Epithelial cell of prostate (primary cell): Measurements from ENCODE around the gene SNAPC5.
A peak's percentile ranks its signal among the peaks of the same experiment; 100 is the strongest.
"Not testable (repeated sequence)": the region's sequence is repeated elsewhere in the genome, so short reads cannot be mapped to it uniquely, and the experiment has no call there.

ENCODE experiments used
- DNase-seq: peaks from one replicate; pipeline ENCODE4 v3.0.0-alpha.2; 2011; ENCODE audit warnings: low read depth, low spot score
- H3K27ac ChIP-seq: fragments of 450-650 bp; 2 replicates; pipeline ENCODE4 v1.5.1; 2017; ENCODE audit warnings: mild to moderate bottlenecking

Gene SNAPC5

DNA sequence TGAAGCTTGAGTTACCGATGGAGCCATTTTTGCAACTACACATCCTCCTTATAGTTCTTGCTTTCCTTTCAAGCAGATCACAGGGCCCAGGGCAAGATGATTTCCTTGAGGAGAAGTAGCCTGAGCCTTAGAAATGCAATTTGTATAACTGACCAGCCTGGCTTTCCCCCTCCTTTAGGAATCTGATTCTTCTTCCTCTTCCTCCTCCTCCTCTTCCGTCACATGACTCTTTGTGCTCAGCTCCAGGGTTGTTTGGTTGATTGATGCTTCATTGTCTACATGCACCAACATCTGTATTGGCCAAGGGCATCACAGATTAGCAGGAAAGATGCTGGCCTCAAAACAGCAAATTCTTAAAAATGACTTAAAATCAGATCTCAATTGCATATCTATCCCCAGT, 3.3 kb downstream of the SNAPC5 start:
- no peak for DNase-seq
- H3K27ac ChIP-seq: no peak overlapping the region

DNA sequence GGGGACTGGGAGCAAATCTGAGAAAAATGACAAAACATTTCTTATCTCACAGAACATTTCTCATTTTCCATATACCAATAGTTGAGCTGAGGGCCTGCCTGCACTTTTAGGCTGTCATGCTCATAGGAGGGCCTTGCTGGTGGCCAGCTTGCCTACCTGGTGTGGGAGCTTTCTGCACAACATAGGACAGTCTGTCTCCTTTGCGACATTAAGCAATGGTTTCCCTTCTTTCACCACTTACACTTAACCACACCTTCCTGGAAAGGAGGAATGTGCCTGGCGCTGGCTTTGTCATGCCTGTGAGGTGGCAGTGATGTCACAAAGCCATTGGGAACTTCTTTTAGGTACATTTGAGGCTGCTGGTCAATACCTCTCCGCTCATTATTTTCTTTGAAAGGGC, 5.7 kb downstream of the SNAPC5 start:
- DNase-seq: no peak
- no peak overlapping the region for H3K27ac ChIP-seq

DNA sequence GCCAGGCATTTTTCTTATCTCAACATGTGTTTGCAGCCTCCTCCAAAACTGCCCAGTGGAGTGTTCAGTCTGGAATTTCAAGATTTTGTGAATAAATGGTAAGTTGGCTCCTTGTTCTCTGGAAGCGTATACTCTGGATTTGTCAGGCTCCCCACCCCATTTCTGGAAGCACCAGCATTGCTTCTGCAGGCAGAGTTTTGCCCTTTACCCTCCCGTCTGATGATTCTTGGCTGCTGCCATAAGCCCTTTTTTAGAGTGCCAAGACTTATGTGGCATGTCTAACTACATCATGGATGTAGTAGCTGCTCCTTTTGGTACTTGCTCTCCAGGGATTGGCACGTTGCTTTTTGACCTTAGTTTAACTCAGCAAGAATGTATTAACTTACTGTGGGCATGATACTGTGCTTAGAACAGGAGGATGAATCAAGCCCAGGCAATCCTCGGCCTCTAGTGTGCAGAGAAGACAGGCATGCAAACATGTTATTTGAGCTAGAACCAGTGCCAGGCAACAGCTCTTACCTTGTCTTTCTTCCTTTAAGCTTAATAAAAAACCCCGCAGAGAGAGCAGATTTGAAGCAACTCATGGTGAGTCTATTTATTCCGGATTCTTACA, 8.3 kb downstream of the SNAPC5 start:
- no peak overlapping the region for H3K27ac ChIP-seq
- no peak for DNase-seq

GRCh38 chr15:66488525-66488924, 9.0 kb downstream of the SNAPC5 start:
- H3K27ac ChIP-seq: no peak overlapping the region
- DNase-seq: no peak

GRCh38 chr15:66486887-66487286, 10.7 kb downstream of the SNAPC5 start:
- DNase-seq: no peak
- no peak overlapping the region for H3K27ac ChIP-seq

GRCh38 chr15:66484539-66485112, 12.9 kb downstream of the SNAPC5 start:
- DNase-seq: no peak
- no peak overlapping the region for H3K27ac ChIP-seq

- H3K27ac ChIP-seq: peak overlapping the region; percentile 33
- no peak for DNase-seq
Observed at GRCh38 chr15:66483131-66483566, 14.4 kb downstream of the SNAPC5 start.

- H3K27ac ChIP-seq: peak overlapping the region; percentile 33
- no peak for DNase-seq
Observed at GRCh38 chr15:66482539-66482938, 15.0 kb downstream of the SNAPC5 start.

DNA sequence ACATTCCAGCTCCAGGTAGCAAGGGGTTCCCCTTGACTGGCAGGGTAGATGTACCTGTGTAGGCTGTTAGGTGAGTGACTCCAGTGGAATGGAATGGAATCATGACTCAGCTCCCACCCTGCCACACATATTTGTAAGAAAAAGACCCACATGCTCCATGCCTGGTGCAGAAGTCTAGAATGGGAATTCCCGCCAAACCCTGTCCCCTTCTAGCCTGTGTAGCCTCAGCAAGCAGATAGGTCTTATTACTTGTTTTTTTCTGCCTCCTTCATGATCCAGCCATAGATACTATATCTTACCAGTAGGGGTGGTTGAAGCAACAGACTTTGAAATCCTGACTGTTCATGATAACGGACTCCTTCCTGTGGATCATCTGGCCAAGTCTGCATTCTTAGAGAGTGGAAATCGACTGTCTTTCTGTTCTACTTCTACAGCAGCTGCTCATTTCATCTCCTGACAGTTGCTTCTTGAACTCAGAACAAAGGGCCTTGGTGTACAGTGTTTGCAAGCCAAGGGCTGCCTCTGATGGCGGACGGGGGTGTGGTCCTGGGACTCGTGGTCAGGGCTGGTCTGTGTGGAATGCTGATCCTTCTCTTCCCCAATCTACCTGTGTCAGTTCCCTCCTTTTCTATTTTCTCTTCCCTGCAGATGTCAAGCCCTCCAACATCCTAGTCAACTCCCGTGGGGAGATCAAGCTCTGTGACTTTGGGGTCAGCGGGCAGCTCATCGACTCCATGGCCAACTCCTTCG, 16.3 kb downstream of the SNAPC5 start:
- peak overlapping the region; percentile 44 for H3K27ac ChIP-seq
- DNase-seq: no peak

- H3K27ac ChIP-seq: peak overlapping the region; percentile 44
Observed at GRCh38 chr15:66480267-66480666, 17.3 kb downstream of the SNAPC5 start.

DNA sequence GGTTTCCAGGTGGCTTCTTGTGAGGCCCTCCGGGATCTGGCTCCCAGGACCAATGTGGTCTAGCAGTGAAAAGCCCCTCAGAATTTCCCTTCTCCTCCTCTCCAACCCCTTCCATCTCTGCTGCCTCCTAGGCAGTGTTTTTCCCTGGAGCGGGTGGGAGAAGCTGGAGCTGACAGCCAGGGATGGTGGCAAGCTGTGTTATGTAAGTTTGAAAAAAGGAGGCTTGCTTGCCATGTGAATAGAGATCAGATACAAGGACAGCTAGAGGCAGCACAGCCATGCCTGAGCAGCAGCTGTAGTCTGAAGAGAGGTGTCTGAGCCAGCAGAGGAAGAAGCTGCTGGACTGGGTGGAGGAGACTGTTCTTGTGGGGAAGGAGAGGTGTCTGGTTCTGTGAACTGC, 20.6 kb downstream of the SNAPC5 start:
- no peak for DNase-seq
- H3K27ac ChIP-seq: no peak overlapping the region

More at GRCh38 chr15:66480267-66480666, 17.3 kb downstream of the SNAPC5 start:
- DNase-seq: no peak

DNA sequence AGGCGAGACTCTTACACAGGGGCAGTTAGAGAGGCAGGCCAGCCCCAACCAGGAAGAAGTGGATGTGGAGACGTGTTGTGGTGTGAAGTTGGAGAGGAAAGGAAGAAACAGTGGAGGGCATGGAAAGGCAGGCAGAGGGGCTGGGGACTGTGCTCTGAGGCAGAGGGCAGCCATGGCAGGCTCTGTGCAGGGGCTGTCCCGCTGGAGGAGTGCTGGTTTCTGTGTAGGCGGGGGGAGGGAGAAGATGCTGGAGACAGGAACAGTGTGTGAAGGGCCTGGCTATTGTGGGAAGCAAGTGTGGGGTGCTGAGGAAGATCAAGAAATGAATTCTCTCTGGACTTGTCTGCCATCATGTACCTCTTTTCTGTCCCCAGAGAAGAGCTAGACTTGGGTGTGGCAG, 21.0 kb downstream of the SNAPC5 start:
- no peak for DNase-seq
- no peak overlapping the region for H3K27ac ChIP-seq

- H3K27ac ChIP-seq: no peak overlapping the region
- DNase-seq: no peak
Observed at GRCh38 chr15:66474963-66475362, 22.6 kb downstream of the SNAPC5 start.

DNA sequence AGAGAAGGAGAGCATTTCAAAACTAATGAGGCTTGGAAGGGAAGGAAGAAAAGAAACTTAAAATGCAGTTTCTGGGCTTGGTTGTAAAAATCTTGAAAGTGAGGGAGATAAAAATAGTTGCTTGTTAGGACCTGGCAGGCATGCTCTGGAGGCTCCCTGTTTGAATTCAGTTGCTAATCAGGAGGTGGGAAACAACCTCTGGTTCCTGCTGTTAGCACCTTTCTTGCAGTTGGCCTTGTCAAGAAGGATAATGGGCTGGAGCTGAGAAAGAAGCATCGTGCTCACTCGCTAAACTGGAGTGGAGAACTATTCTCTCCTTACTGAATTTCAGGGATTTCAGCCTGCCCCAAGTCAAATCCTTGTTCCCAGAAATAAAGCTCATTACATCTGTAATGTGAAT, 23.4 kb downstream of the SNAPC5 start:
- DNase-seq: no peak
- no peak overlapping the region for H3K27ac ChIP-seq

DNA sequence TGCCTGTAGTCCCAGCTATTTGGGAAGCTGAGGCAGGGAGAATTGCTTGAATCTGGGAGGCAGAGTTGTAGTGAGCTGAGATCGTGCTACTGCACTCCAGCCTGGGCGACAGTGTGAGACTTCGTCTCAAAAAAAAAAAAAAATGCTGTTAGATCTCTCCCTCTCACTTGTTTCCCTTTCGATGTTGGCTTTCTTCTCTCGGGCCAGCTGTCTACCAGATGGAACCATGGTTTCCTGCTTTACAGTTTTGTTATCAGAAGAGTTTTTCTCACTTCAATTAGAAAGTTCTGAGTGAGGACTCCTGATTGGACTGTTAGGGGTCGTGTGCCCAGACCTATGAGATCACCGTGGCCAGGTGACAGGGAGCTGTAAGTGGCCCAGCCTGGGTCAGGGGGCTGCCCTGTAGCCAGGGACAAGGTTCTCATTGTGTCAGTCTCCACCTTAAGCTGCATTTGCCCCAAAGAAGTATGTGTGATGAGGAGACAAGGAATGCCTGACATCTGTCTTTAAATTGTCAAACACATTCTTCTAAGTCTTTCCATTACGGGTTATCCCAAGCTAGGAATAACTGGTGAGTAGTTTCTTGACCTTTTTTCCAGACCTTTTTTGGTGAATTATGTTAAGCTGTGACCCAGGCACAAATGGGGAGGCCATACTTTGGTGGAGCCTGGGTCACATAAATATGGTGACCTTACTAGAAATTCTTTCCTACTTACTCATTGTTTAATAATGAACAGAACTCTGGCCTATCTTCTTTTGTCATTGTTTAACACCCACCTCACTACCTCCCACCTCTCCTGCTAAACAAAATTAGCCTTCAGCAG, 25.2 kb downstream of the SNAPC5 start:
- no peak overlapping the region for H3K27ac ChIP-seq

DNA sequence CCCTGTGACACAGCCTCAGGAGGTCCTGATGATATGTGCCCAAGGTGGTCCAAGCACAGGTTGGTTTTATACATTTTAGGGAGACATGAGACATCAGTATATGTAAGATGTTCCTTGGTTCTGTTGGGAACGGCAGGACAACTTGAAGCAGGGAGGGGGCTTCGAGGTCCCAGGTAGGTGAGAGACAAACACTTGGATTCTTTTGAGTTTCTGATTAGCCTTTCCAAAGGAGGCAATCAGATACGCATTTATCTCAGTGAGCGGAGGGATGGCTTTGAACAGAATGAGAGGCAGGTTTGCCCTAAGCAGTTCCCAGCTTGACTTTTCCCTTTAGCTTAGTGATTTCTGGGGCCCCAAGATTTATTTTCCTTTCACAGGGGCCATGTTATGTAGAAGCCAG, 26.7 kb downstream of the SNAPC5 start:
- not testable (repeated sequence) for DNase-seq, H3K27ac ChIP-seq

More for the DNA sequence above, 25.2 kb downstream of the SNAPC5 start:
- DNase-seq: no peak

GRCh38 chr15:66467162-66468040, 30.2 kb downstream of the SNAPC5 start:
- not testable (repeated sequence) for DNase-seq, H3K27ac ChIP-seq

- H3K27ac ChIP-seq, DNase-seq: not testable (repeated sequence)
Observed at GRCh38 chr15:66465294-66465693, 32.3 kb downstream of the SNAPC5 start.

DNA sequence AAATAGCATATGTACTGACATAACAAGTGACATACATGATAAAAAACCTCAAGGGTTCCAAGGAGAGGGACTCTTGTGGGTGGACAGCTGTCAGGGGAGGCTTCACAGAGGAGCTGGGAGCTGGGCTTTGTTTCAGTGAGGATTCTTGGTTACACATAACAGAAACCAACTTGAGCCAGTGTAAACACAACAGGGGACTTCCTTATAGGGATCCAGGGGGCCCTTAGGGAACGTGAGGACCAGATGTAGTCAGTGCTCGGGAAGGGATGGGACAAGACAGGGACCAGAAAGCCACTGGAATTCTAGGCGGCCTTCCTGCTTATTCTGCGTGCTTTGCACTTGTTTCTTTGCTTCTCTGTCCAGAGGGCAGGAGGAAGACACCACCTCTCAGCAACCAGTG, 34.9 kb downstream of the SNAPC5 start:
- no peak for DNase-seq

GRCh38 chr15:66461917-66462316, 35.6 kb downstream of the SNAPC5 start:
- no peak for DNase-seq
- H3K27ac ChIP-seq: peak overlapping the region; percentile 94

More for the DNA sequence above, 34.9 kb downstream of the SNAPC5 start:
- H3K27ac ChIP-seq: peak overlapping the region; percentile 94
